Psoas muscle (tissue), 8 donors: ENCODE measurements around the gene LIN52. TPM values are rescaled to one million over a fixed set of nuclear protein-coding genes. Genes with fewer than 3 reads are reported as not detected.

Source experiments
- ATAC-seq, 4 donors: fragments of 200-7000 bp; cut with Tn5 transposase; one replicate each; pipeline ENCODE4 v1.9.1; 2020; ENCODE audit warnings: moderate library complexity in 3 of 4, mild to moderate bottlenecking in 2 of 4
- DNase-seq, 2 donors: peaks; one replicate each; pipeline ENCODE4 v3.0.0-alpha.2; 2020
- H3K27ac ChIP-seq: fragments of 200-600 bp; one replicate; pipeline ENCODE4 v1.8.0; 2022
- H3K27me3 ChIP-seq, 3 donors: fragments of 200-600 bp in 1 of 3; one replicate each; pipeline versions ENCODE4 v1.6.1 to v1.8.0; 2013 to 2022; ENCODE audit warnings: low read length in 2 of 3, mild to moderate bottlenecking in 2 of 3, moderate library complexity in 1 of 3; ENCODE audit not compliant: insufficient read depth in 3 of 3
- H3K36me3 ChIP-seq, 2 donors: fragments of 200-600 bp in 1 of 2; one replicate each; pipeline versions ENCODE4 v1.6.1 to v1.8.0; 2013 to 2022; ENCODE audit warnings: low read depth in 1 of 2, mild to moderate bottlenecking in 1 of 2, moderate library complexity in 1 of 2; ENCODE audit not compliant: insufficient read depth in 1 of 2
- H3K4me1 ChIP-seq: fragments of 200-600 bp; one replicate; pipeline ENCODE4 v1.8.0; 2022
- H3K4me3 ChIP-seq: fragments of 200-600 bp; one replicate; pipeline ENCODE4 v1.8.0; 2022; ENCODE audit warnings: mild to moderate bottlenecking
- H3K9me3 ChIP-seq: fragments of 200-600 bp; one replicate; pipeline ENCODE4 v1.8.0; 2022
- WGBS, 3 donors: extraction: QIAGEN DNeasy Blood & Tissue Kit; methylation state at CpG; one replicate each; pipeline versions ENCODE4 v1.1.6 to v1.1.7; 2013; 5-methylcytosine and 5-hydroxymethylcytosine counted together
- intact Hi-C, 2 donors: fragments of 100-400 bp; cut with DNase I; formaldehyde crosslinking; loops; one replicate each; pipeline versions ENCODE4 v1.11.0 to v1.14.2; 2022
- polyA plus RNA-seq, 3 donors: library from polyadenylated mRNA; stranded (reverse); fragments of 200-250 nt; gene quantifications; one replicate each; pipeline ENCODE4 v1.2.3, GENCODE V29; 2013
- total RNA-seq, 4 donors: library from RNA; stranded (reverse); fragmentation: NEBNext Ultra II Directional in 2 of 4; extraction: Animal tissue kit (Norgen Biotek cat#: 25700) in 2 of 4; gene quantifications; one replicate each; pipeline versions ENCODE4 v1.2.1 to v1.2.4, GENCODE V29; 2021 to 2023
- TF ChIP-seq, protein P1 (sequence below): fragments of 200-600 bp; IDR thresholded peaks from one replicate; pipeline ENCODE4 v1.8.0; 2022; ENCODE audit warnings: antibody characterized with exemption
- donor health status: healthy with polysubstance abuse.
- donor health status: DM: no; HTN: no; CAD: no; lungs with moderate emphysema.
- donor health status: Bipolar disorder and iron deficiency.
- donor health status: healthy.
- donor health status: DM: yes; HTN: yes; CAD: no.
- donor health status: DM: no; HTN: no; CAD: no.
- donor health status: DM: no; HTN: no; CAD: no.
- donor health status: DM: yes; HTN: yes; CAD: no.

The LIN52 gene
- total and polyA plus RNA-seq, 7 donors = 1.7 to 8.6 (median 3.5) TPM

DNA sequence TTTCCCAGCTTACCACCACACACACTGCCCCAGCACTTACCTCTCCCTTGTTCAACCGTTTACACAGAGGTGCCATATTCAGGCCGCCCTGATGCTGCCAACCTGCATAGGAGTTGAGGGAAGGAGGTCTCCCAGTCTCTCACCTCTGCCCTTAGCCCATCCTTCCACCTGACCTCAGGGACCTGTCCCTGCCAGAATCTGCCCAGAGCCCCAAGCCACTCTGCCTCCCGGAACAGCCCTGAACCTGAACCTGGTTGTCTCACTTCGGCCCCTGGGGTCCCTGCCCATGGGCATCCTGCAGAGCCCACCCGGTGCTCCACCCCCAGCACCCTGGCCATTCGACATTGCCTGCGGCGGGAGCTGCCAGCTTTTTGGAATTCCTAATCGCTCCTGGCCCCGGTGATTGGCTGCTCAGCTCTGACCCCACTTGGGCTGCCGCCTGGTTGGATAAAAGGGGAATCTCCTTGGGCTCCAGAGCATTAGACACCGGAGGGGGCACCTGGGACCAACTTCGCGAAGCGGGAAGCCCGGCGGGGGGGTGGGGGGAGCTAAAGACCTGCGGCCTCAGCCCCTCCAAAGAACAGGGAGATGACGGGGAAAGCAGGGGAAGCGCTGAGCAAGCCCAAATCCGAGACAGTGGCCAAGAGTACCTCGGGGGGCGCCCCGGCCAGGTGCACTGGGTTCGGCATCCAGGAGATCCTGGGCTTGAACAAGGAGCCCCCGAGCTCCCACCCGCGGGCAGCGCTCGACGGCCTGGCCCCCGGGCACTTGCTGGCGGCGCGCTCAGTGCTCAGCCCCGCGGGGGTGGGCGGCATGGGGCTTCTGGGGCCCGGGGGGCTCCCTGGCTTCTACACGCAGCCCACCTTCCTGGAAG is 154.5 kb downstream of the LIN52 start, which contains the start of gene VSX2:
VSX2 (plus strand) TSS at position 476 of the 874 bp plus-strand sequence; CDS start at position 589, 113 bp downstream.
- TF ChIP-seq, protein P1, sequence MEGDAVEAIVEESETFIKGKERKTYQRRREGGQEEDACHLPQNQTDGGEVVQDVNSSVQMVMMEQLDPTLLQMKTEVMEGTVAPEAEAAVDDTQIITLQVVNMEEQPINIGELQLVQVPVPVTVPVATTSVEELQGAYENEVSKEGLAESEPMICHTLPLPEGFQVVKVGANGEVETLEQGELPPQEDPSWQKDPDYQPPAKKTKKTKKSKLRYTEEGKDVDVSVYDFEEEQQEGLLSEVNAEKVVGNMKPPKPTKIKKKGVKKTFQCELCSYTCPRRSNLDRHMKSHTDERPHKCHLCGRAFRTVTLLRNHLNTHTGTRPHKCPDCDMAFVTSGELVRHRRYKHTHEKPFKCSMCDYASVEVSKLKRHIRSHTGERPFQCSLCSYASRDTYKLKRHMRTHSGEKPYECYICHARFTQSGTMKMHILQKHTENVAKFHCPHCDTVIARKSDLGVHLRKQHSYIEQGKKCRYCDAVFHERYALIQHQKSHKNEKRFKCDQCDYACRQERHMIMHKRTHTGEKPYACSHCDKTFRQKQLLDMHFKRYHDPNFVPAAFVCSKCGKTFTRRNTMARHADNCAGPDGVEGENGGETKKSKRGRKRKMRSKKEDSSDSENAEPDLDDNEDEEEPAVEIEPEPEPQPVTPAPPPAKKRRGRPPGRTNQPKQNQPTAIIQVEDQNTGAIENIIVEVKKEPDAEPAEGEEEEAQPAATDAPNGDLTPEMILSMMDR = no peak
- intact Hi-C loops = no loop called here
- Histone ChIP-seq H3K27ac (no peak within 1 kb of the TSS), H3K4me1 (peaks cover 23% of the 10 kb centered on the region), H3K27me3 (peaks cover 0 to 78% (median 44%) of the 10 kb centered on the region in 3 donors), H3K4me3 (peak within 1 kb of the TSS; percentile 57), H3K36me3 (no peaks in the 10 kb centered on the region), H3K9me3 (no peaks in the 10 kb centered on the region)
- WGBS, 3 donors = 7 to 8% (median 8%) methylated on average over 26 to 40 of the region's 40 CpGs
- DNase-seq (no peak), ATAC-seq (no peak)

DNA sequence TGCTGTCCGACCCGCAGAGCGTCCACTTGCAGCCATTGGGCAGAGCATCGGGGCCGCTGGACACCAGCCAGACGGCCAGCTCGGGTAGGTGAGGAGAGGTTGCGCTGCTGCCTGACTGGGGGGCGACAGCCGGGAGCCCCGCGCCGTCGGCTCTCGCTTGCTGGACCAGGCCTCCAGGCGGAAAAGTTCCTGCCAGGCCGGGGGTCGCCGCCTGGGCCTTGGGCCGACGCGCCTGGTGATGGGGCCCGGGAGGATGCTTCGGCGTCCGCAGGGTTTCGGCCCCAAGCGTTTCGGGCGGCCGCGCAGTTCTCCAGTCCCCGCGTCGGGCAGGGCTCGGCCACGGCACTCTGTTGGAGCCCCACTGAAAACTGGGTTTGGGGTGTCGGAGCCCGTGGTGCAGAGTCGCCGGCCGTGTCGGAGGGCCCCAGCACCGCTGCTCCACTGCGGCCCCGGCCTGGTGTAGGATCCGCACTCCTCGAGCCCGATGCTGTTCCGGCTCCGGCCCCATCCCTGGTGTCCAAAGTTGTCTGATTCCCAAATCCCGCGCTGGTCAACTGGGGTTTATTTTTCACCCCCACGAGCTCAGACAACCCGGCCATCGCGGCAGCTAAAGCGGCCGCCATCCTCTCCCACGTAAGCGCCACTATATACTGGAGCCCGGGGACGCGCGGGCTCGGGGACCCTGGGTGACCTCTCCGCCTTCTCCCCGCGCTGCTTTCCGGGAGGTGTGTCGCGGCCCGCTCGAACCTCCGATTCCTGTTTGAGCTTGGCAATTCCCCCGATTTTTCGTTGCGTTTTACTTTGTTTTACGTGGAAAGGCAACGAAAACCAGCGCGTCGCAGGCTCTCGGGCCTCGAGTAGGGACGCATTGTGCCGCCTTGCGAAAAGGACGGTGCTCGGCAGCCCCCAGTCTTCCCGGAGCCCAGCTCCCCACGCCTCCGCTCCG is 155.4 kb downstream of the LIN52 start:
- H3K27me3 ChIP-seq = peaks cover 0 to 85% (median 47%) of the 10 kb centered on the region in 3 donors
- peaks cover 23% of the 10 kb centered on the region for H3K4me1 ChIP-seq
- no peaks in the 10 kb centered on the region for H3K9me3 ChIP-seq
- DNase-seq (no peak), ATAC-seq (peak in 2 of 4 donors; percentile 31 to 55)
- no peaks in the 10 kb centered on the region for H3K36me3 ChIP-seq
- intact Hi-C loops = no loop called here
- no peak overlapping the region for H3K27ac ChIP-seq
- WGBS, 3 donors = 2 to 4% (median 3%) methylated on average over 84 to 94 of the region's 94 CpGs
- H3K4me3 ChIP-seq = peak overlapping the region; percentile 57
- TF ChIP-seq, protein P1 = no peak

DNA sequence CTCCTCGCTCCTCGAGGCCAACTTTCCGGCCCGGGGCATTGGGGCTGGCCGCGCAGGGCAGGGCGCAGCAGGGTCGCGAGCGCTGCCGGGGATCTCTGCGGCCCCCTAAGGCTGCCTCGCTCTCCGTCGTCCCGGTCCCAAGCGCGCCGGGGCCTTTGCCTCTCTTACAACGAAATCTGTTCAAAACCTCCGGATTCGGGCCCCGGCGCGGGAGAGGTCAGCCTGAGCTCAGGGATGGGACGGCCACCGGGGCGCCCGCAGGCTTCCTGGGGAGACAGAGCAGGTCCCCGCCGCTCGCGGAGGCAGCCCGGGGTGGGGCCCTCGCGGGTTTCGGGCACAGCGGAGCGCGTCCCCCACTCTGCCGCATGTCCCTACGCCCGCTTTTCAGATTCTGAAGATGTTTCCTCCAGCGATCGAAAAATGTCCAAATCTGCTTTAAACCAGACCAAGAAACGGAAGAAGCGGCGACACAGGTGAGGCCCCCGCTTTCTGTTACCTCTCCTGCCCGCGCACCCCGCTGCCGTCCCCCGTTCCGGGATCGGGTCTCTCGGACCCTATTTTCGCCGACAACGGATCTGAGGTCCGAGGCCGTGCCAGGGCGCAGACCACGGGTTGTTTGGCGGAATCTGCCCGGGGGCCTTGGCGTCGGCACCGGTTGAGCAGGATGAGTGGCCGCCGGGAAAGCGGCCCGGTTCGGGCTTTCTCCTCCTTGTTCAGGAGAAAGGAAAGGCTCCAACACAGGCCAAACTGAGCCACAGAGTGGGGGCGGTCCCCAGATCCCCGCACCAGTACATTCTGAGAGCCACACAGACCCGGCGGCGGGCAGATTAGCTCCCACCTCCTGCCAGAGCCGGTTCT is 156.3 kb downstream of the LIN52 start:
- intact Hi-C loops = no loop called here
- H3K36me3 ChIP-seq = no peaks in the 10 kb centered on the region
- ATAC-seq (peak in 3 of 4 donors; percentile 19 to 66 (median 32)), DNase-seq (no peak)
- peaks cover 23% of the 10 kb centered on the region for H3K4me1 ChIP-seq
- H3K27me3 ChIP-seq = peaks cover 0 to 91% (median 50%) of the 10 kb centered on the region in 3 donors
- no peaks in the 10 kb centered on the region for H3K9me3 ChIP-seq
- no peak overlapping the region for H3K27ac ChIP-seq
- TF ChIP-seq, protein P1 = no peak
- WGBS, 3 donors = 2% methylated on average over 67 to 79 of the region's 80 CpGs
- H3K4me3 ChIP-seq = peak overlapping the region; percentile 57

DNA sequence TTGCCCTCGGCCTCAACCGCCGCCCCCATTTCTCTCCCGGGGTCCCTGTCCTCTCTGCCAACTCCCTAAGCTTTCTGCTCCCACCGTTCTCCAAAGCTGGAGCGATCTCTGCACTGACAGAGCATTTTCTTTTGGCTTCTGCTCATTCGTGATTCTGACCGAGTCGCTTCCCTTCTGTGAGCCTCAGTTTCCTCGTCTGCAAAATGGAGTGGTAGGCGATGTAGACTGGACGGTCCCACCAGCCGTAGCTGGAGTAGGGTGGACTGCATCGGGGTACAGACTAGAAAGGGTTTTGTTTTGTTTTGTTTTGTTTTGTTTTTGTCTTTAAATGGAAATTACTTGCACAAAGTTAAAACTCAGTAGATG is 156.9 kb downstream of the LIN52 start:
- Histone ChIP-seq H3K4me3 (peak overlapping the region; percentile 57), H3K27me3 (peaks cover 0 to 89% (median 52%) of the 10 kb centered on the region in 3 donors), H3K27ac (no peak overlapping the region), H3K9me3 (no peaks in the 10 kb centered on the region), H3K36me3 (no peaks in the 10 kb centered on the region), H3K4me1 (peaks cover 23% of the 10 kb centered on the region)
- DNase-seq = no peak
- WGBS, 3 donors = 8 to 11% (median 9%) methylated on average over 14 of the region's 14 CpGs
- ATAC-seq = no peak
- intact Hi-C loops = no loop called here
- TF ChIP-seq, protein P1 = no peak
